Ovary (tissue), 9 donors: ENCODE data around the gene IFI16. TPM values are rescaled to one million over a fixed set of nuclear protein-coding genes. Genes with fewer than 3 reads are reported as not detected.

Source experiments
- DNase-seq, 5 donors: peaks; one replicate each; pipeline ENCODE4 v3.0.0-alpha.2; 2019 to 2020
- H3K27ac ChIP-seq, 2 donors: fragments of 200-600 bp; one replicate each; pipeline versions ENCODE4 v1.5.1 to v1.8.0; 2019 to 2022
- H3K27me3 ChIP-seq: fragments of 200-600 bp; one replicate; pipeline ENCODE4 v1.8.0; 2022
- H3K36me3 ChIP-seq: fragments of 200-600 bp; sonication (generic); one replicate; pipeline ENCODE4 v1.5.1; 2019
- H3K4me1 ChIP-seq: one replicate; pipeline ENCODE4 v1.8.1; 2013; ENCODE audit warnings: mild to moderate bottlenecking, moderate library complexity; ENCODE audit not compliant: insufficient read depth
- H3K4me3 ChIP-seq: fragments of 200-600 bp; sonication (generic); one replicate; pipeline ENCODE4 v1.5.1; 2017
- H3K9me3 ChIP-seq, 2 donors: fragments of 200-600 bp in 1 of 2; sonication (generic) in 1 of 2; one replicate each; pipeline versions ENCODE4 v1.5.1 to v1.8.1; 2013 to 2019; ENCODE audit warnings: mild to moderate bottlenecking in 1 of 2, moderate library complexity in 1 of 2
- CTCF ChIP-seq, 3 donors: fragments of 450-650 bp in 2 of 3; fragments of 200-600 bp in 1 of 3; IDR thresholded peaks; one replicate each; pipeline versions ENCODE4 v1.5.1 to v1.8.0; 2016 to 2022; ENCODE audit warnings: antibody characterized with exemption in 3 of 3, mild to moderate bottlenecking in 1 of 3
- EP300 ChIP-seq: sonication (generic); formaldehyde crosslinking; IDR thresholded peaks from one replicate; pipeline ENCODE4 v1.6.1; 2017; ENCODE audit warnings: antibody characterized with exemption
- POLR2A ChIP-seq: fragments of 450-650 bp; IDR thresholded peaks from one replicate; pipeline ENCODE4 v1.6.1; 2017; ENCODE audit warnings: antibody characterized with exemption, mild to moderate bottlenecking, moderate library complexity
- WGBS, 3 donors: extraction: QIAGEN DNeasy Blood & Tissue Kit in 1 of 3; methylation state at CpG; one replicate each; pipeline versions ENCODE4 v1.1.5 to v1.1.7; 2013 to 2017; 5-methylcytosine and 5-hydroxymethylcytosine counted together
- intact Hi-C, 4 donors: fragments of 100-400 bp; cut with DNase I; formaldehyde crosslinking; loops; one replicate each; pipeline versions ENCODE4 v1.11.0 to v1.15.1; 2022 to 2023
- polyA plus RNA-seq, 2 donors: library from polyadenylated mRNA; stranded (reverse); fragments of 200-250 nt in 1 of 2; fragments of 350-450 nt in 1 of 2; fragmentation: Illumina TruSeq in 1 of 2; extraction: RNeasy Lipid Tissue Mini Kit (QIAGEN cat#74804) in 1 of 2; gene quantifications; one replicate each; pipeline ENCODE4 v1.2.3, GENCODE V29; 2013 to 2014
- total RNA-seq, 7 donors: library from RNA; depleted of rRNA in 2 of 7; stranded (reverse); fragments of >200 nt in 2 of 7; fragmentation: NEBNext Ultra II Directional in 3 of 7; extraction: Animal tissue kit (Norgen Biotek cat#: 25700) in 3 of 7; gene quantifications; one replicate each; pipeline versions ENCODE4 v1.1.0 to v1.2.4, GENCODE V29; 2016 to 2023
- donor health status: DM: no; HTN: no; CAD: no; lungs with moderate emphysema.
- donor health status: DM: no; HTN: no; CAD: no.
- donor health status: Bipolar disorder and iron deficiency.
- donor health status: DM: yes; HTN: yes; CAD: no.
- donor health status: DM: no; HTN: no; CAD: no.
- donor health status: DM: yes; HTN: yes; CAD: no.

IFI16 gene
- total and polyA plus RNA-seq, 9 donors, result 73.1 to 184 (median 95.4) TPM

DNA sequence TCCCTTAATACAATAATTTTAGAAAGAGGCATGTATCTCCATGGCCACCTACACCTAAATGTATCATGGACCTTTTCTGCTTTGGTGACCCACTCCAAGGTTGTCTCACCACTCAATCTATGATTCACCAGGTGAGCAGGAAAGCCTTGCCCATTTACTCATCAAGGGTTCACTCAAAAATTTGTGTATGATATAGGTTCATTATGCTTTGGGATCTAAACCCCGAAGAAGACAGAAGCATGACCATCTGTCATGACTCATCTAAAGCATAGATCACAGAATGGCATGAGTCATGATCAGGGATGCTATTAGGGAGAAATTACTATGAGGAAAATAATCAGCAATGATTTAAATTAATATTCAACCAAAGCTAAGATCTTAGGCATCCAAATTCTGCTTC is 39.9 kb upstream of the IFI16 start:
- H3K4me3 ChIP-seq, result no peak overlapping the region
- no peaks in the 10 kb centered on the region for H3K36me3 ChIP-seq
- no peak for DNase-seq
- TF ChIP-seq EP300 (no peak), CTCF (IDR thresholded peaks at IDR 0.05) (no peak), POLR2A (no peak)
- H3K27ac ChIP-seq, result no peak overlapping the region
- intact Hi-C loops, result no loop called here
- no peaks in the 10 kb centered on the region for H3K4me1 ChIP-seq
- H3K9me3 ChIP-seq, result no peaks in the 10 kb centered on the region
- H3K27me3 ChIP-seq, result no peaks in the 10 kb centered on the region
- 83 to 88% (median 83%) methylated on average over 1 of the region's 1 CpG for WGBS, 3 donors

GRCh38 chr1:158972841-158973240 is 36.9 kb upstream of the IFI16 start:
- H3K27me3 ChIP-seq, result no peaks in the 10 kb centered on the region
- H3K9me3 ChIP-seq, result no peaks in the 10 kb centered on the region
- intact Hi-C loops, result no loop called here
- H3K4me3 ChIP-seq, result no peak overlapping the region
- no peak for TF ChIP-seq POLR2A
- TF ChIP-seq EP300, result no peak
- TF ChIP-seq CTCF (IDR thresholded peaks at IDR 0.05), result no peak
- no peak for DNase-seq
- H3K4me1 ChIP-seq, result no peaks in the 10 kb centered on the region
- no peaks in the 10 kb centered on the region for H3K36me3 ChIP-seq
- no peak overlapping the region for H3K27ac ChIP-seq

DNA sequence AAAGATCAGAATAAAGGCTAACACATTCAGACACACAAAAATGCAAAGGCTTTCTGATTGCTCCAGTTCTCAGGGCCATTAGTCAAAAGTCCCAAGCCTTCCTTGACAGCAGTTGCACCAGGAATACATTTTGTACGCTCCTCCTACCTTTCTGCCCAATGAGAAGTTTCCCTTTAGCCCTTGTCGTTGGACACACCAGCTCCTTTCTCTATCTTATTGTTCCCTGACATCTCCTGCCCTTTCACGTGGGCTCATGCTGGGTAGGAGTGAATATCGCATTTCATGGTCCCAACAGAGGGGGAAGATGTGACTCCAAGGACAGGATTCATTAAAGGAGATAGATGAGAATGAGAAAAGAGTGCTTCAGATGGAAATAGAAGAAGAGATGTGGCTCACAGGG is 33.5 kb upstream of the IFI16 start:
- TF ChIP-seq EP300 (no peak), CTCF (IDR thresholded peaks at IDR 0.05) (no peak), POLR2A (no peak)
- no peaks in the 10 kb centered on the region for H3K36me3 ChIP-seq
- WGBS, 3 donors, result 28 to 34% (median 30%) methylated on average over 4 of the region's 4 CpGs
- no peaks in the 10 kb centered on the region for H3K27me3 ChIP-seq
- no peak for DNase-seq
- intact Hi-C loops, result no loop called here
- H3K4me3 ChIP-seq, result no peak overlapping the region
- H3K27ac ChIP-seq, result no peak overlapping the region
- H3K9me3 ChIP-seq, result no peaks in the 10 kb centered on the region
- no peaks in the 10 kb centered on the region for H3K4me1 ChIP-seq

DNA sequence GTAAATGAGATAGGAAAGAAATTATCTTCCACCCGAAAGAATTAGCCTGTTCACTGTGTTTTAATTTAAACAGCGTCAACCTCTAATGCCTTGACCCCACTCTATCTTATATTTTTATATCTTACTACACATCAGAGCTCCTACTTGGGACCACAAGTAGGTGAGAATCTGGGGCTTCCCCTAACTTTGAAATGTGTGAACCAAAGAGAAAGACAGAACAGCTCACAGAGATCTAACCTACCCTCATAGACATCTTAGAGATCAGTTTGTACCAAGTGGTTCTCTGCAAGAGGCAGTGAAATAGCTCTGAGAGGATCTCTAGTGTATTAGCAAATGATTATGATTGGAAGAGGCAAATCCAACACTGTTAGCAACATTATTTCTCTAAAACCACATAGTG is 31.0 kb upstream of the IFI16 start:
- H3K36me3 ChIP-seq, result no peaks in the 10 kb centered on the region
- H3K4me3 ChIP-seq, result no peak overlapping the region
- H3K27me3 ChIP-seq, result no peaks in the 10 kb centered on the region
- H3K4me1 ChIP-seq, result no peaks in the 10 kb centered on the region
- no peak overlapping the region for H3K27ac ChIP-seq
- TF ChIP-seq EP300 (no peak), POLR2A (no peak), CTCF (IDR thresholded peaks at IDR 0.05) (no peak)
- 45 to 64% (median 49%) methylated on average over 2 of the region's 2 CpGs for WGBS, 3 donors
- H3K9me3 ChIP-seq, result no peaks in the 10 kb centered on the region
- intact Hi-C loops, result no loop called here
- no peak for DNase-seq

DNA sequence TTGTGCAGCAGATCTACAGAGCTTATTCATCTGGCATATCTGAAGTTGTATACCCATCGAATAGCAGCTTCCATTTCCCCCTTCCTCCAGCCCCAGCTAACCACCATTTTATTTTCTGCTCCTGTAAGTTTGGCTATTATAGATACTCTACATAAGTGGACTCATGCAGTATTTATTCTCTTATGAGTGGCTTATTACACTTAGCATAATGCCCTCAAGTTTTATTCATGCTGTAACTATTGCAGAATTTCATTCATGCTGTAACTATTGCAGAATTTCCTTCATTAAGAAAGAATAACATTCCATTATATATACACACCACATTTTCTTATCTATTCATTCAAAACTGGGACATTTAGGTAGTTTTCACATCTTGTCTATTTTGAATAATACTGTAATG is 30.5 kb upstream of the IFI16 start:
- no peak for TF ChIP-seq EP300
- no peak for TF ChIP-seq POLR2A
- TF ChIP-seq CTCF (IDR thresholded peaks at IDR 0.05), result no peak
- H3K4me1 ChIP-seq, result no peaks in the 10 kb centered on the region
- 44 to 94% (median 83%) methylated on average over 1 of the region's 1 CpG for WGBS, 3 donors
- no peak overlapping the region for H3K4me3 ChIP-seq
- H3K9me3 ChIP-seq, result no peaks in the 10 kb centered on the region
- H3K27me3 ChIP-seq, result no peaks in the 10 kb centered on the region
- no peak overlapping the region for H3K27ac ChIP-seq
- intact Hi-C loops, result no loop called here
- DNase-seq, result no peak
- no peaks in the 10 kb centered on the region for H3K36me3 ChIP-seq
